GM19025 (cell line): ENCODE measurements around the gene ADM2.

Source experiments
- ATAC-seq: cut with Tn5 transposase; IDR thresholded peaks from one replicate; pipeline ENCODE4 v1.9.1; 2021; ENCODE audit warnings: mild to moderate bottlenecking, low read depth, moderate library complexity; ENCODE audit not compliant: unreplicated experiment

ADM2 gene

GRCh38 chr22:50483556-50483955, 2.2 kb downstream of the ADM2 start:
- no peak for ATAC-seq

- ATAC-seq: no peak
Measured at GRCh38 chr22:50483977-50484853, 2.9 kb downstream of the ADM2 start.

- ATAC-seq: no peak
Measured at GRCh38 chr22:50485221-50486131, 4.1 kb downstream of the ADM2 start.

- ATAC-seq: no peak
Measured at GRCh38 chr22:50486561-50487289, 5.4 kb downstream of the ADM2 start, which contains the start of gene MIOX. Gene MIOX (plus strand): TSS chr22:50486859. CDS start chr22:50486898, 39 bp downstream.

- no peak for ATAC-seq
Measured at GRCh38 chr22:50487290-50488005, 6.1 kb downstream of the ADM2 start.

GRCh38 chr22:50488006-50488677, 6.8 kb downstream of the ADM2 start:
- ATAC-seq: no peak

GRCh38 chr22:50488886-50489285, 7.5 kb downstream of the ADM2 start:
- ATAC-seq: no peak

GRCh38 chr22:50489363-50490243, 8.3 kb downstream of the ADM2 start:
- ATAC-seq: no peak

GRCh38 chr22:50490531-50491308, 9.4 kb downstream of the ADM2 start:
- no peak for ATAC-seq

- no peak for ATAC-seq
Measured at GRCh38 chr22:50497093-50497492, 15.8 kb downstream of the ADM2 start.

- no peak for ATAC-seq
Measured at GRCh38 chr22:50498322-50498890, 17.1 kb downstream of the ADM2 start.

- ATAC-seq: no peak
Measured at GRCh38 chr22:50500452-50500851, 19.1 kb downstream of the ADM2 start.

- no peak for ATAC-seq
Measured at GRCh38 chr22:50502096-50502495, 20.8 kb downstream of the ADM2 start.

- ATAC-seq: no peak
Measured at GRCh38 chr22:50502628-50503474, 21.5 kb downstream of the ADM2 start.

- no peak for ATAC-seq
Measured at GRCh38 chr22:50503475-50504145, 22.3 kb downstream of the ADM2 start.
